Cardiac muscle cell (in vitro differentiated cells and primary cell): ENCODE measurements around the gene CTSD. TPM values are rescaled to one million over a fixed set of nuclear protein-coding genes. Genes with fewer than 3 reads are reported as not detected.
"Not testable (repeated sequence)": the region's sequence is repeated elsewhere in the genome, so short reads cannot be mapped to it uniquely, and the experiment has no call there.

ENCODE experiments used
- DNase-seq, 2 donors: peaks; one replicate each; pipeline versions ENCODE4 v3.0.0 to v3.0.0-alpha.2; 2010 to 2017; ENCODE audit warnings: low read depth in 1 of 2, low spot score in 1 of 2
- H3K27ac ChIP-seq: fragments of 200-600 bp; sonication (generic); 2 replicates; pipeline ENCODE4 v1.5.1; 2016
- H3K27me3 ChIP-seq: fragments of 200-600 bp; sonication (generic); 2 replicates; pipeline ENCODE4 v1.6.0; 2016; ENCODE audit warnings: control low read depth
- H3K36me3 ChIP-seq: fragments of 200-600 bp; sonication (generic); 2 replicates; pipeline ENCODE4 v1.5.1; 2016; ENCODE audit warnings: control low read depth
- H3K4me1 ChIP-seq: fragments of 200-600 bp; sonication (generic); 2 replicates; pipeline ENCODE4 v1.8.1; 2017; ENCODE audit warnings: low read depth, mild to moderate bottlenecking, mixed run types
- H3K4me3 ChIP-seq: fragments of 200-600 bp; sonication (generic); 2 replicates; pipeline ENCODE4 v1.5.1; 2016; ENCODE audit warnings: mild to moderate bottlenecking
- H3K9me3 ChIP-seq: fragments of 200-600 bp; sonication (generic); 2 replicates; pipeline ENCODE4 v1.5.1; 2017; ENCODE audit warnings: low read depth, mild to moderate bottlenecking, control low read depth
- CTCF ChIP-seq: IDR thresholded peaks from 2 replicates; pipeline ENCODE4 v1.5.1; 2012; ENCODE audit warnings: low read depth, mild to moderate bottlenecking, low read length
- polyA plus RNA-seq: library from polyadenylated mRNA; unstranded; fragments of >200 nt; fragmentation: Nextera tagmentation; extraction: Ambion mirVana; gene quantifications from 2 replicates; pipeline ENCODE4 v1.2.1, GENCODE V29; 2016
- total RNA-seq: library from RNA; depleted of rRNA; stranded (reverse); fragments of >200 nt; gene quantifications from 2 replicates; pipeline ENCODE4 v1.2.3, GENCODE V29; 2016

The CTSD gene
- total RNA-seq (221 and 239 TPM in 2 replicates), polyA plus RNA-seq (231 and 258 TPM in 2 replicates)

- Histone ChIP-seq H3K27ac (peak within 1 kb of the TSS; percentile 65), H3K9me3 (no peaks in the 10 kb centered on the region), H3K4me3 (peak within 1 kb of the TSS; percentile 82), H3K36me3 (no peaks in the 10 kb centered on the region), H3K4me1 (peaks cover 10% of the 10 kb centered on the region), H3K27me3 (no peaks in the 10 kb centered on the region)
- peak; percentile 13 for TF ChIP-seq CTCF
- DNase-seq = peak; percentile 87 to 90
Measured at GRCh38 chr11:1763796-1764661, at the start of gene CTSD. CTSD (minus strand) TSS chr11:1763927; CDS start chr11:1763859, 68 bp downstream.

GRCh38 chr11:1813356-1813755, 49.6 kb upstream of the CTSD start:
- H3K27me3 ChIP-seq, H3K36me3 ChIP-seq, H3K27ac ChIP-seq, DNase-seq, H3K4me1 ChIP-seq, H3K4me3 ChIP-seq, H3K9me3 ChIP-seq: not testable (repeated sequence)

- Histone ChIP-seq H3K4me3 (no peak overlapping the region), H3K27me3 (no peaks in the 10 kb centered on the region), H3K36me3 (no peaks in the 10 kb centered on the region), H3K4me1 (peaks cover 4% of the 10 kb centered on the region), H3K9me3 (no peaks in the 10 kb centered on the region), H3K27ac (no peak overlapping the region)
- no peak for DNase-seq
- TF ChIP-seq CTCF = no peak
Measured at GRCh38 chr11:1812801-1813200, 49.1 kb upstream of the CTSD start.

- H3K4me3 ChIP-seq = no peak overlapping the region
- DNase-seq = no peak
- H3K36me3 ChIP-seq = no peaks in the 10 kb centered on the region
- H3K9me3 ChIP-seq = no peaks in the 10 kb centered on the region
- TF ChIP-seq CTCF = no peak
- H3K27ac ChIP-seq = no peak overlapping the region
- H3K27me3 ChIP-seq = no peaks in the 10 kb centered on the region
- H3K4me1 ChIP-seq = peaks cover 7% of the 10 kb centered on the region
Measured at GRCh38 chr11:1812274-1812673, 48.5 kb upstream of the CTSD start.

- no peak for DNase-seq
- H3K4me1 ChIP-seq = peaks cover 10% of the 10 kb centered on the region
- no peaks in the 10 kb centered on the region for H3K36me3 ChIP-seq
- TF ChIP-seq CTCF = no peak
- no peak overlapping the region for H3K27ac ChIP-seq
- H3K9me3 ChIP-seq = no peaks in the 10 kb centered on the region
- no peaks in the 10 kb centered on the region for H3K27me3 ChIP-seq
- H3K4me3 ChIP-seq = no peak overlapping the region
Measured at GRCh38 chr11:1810761-1811160, 47.0 kb upstream of the CTSD start.

- Histone ChIP-seq H3K4me1 (peaks cover 10% of the 10 kb centered on the region), H3K9me3 (no peaks in the 10 kb centered on the region), H3K27me3 (no peaks in the 10 kb centered on the region), H3K27ac (no peak overlapping the region), H3K4me3 (no peak overlapping the region), H3K36me3 (no peaks in the 10 kb centered on the region)
- DNase-seq = no peak
- TF ChIP-seq CTCF = no peak
Measured at GRCh38 chr11:1807264-1807995, 43.7 kb upstream of the CTSD start.
